Heart right ventricle (tissue), 16 donors: ENCODE data around the gene KLHL29. TPM values are rescaled to one million over a fixed set of nuclear protein-coding genes. Genes with fewer than 3 reads are reported as not detected.

ENCODE experiments used
- ATAC-seq, 8 donors: fragments of 200-7000 bp; cut with Tn5 transposase; one replicate each; pipeline ENCODE4 v1.9.1; 2020; ENCODE audit warnings: mild to moderate bottlenecking in 8 of 8, moderate library complexity in 8 of 8, moderate number of reproducible peaks in 1 of 8
- DNase-seq, 2 donors: peaks; one replicate each; pipeline ENCODE4 v3.0.0-alpha.2; 2020
- H3K27ac ChIP-seq, 10 donors: fragments of 200-600 bp; sonication (generic) in 2 of 10; one replicate each; pipeline versions ENCODE4 v1.5.0 to v1.8.0; 2020 to 2022; ENCODE audit warnings: mild to moderate bottlenecking in 3 of 10
- H3K27me3 ChIP-seq, 7 donors: fragments of 200-600 bp; one replicate each; pipeline ENCODE4 v1.8.0; 2021 to 2022; ENCODE audit warnings: mild to moderate bottlenecking in 2 of 7
- H3K36me3 ChIP-seq, 9 donors: fragments of 200-600 bp; sonication (generic) in 1 of 9; one replicate each; pipeline versions ENCODE4 v1.5.0 to v1.8.0; 2020 to 2022; ENCODE audit warnings: mild to moderate bottlenecking in 2 of 9
- H3K4me1 ChIP-seq, 9 donors: fragments of 200-600 bp; sonication (generic) in 1 of 9; one replicate each; pipeline versions ENCODE4 v1.5.0 to v1.8.0; 2020 to 2022; ENCODE audit warnings: mild to moderate bottlenecking in 4 of 9
- H3K4me3 ChIP-seq, 10 donors: fragments of 200-600 bp; sonication (generic) in 2 of 10; one replicate each; pipeline versions ENCODE4 v1.5.0 to v1.8.0; 2020 to 2022; ENCODE audit warnings: mild to moderate bottlenecking in 7 of 10, moderate library complexity in 2 of 10
- H3K9me3 ChIP-seq, 11 donors: fragments of 200-600 bp in 10 of 11; sonication (generic) in 2 of 11; one replicate each; pipeline versions ENCODE4 v1.5.0 to v1.8.0; 2013 to 2022; ENCODE audit warnings: mild to moderate bottlenecking in 2 of 11, control low read depth in 1 of 11, moderate library complexity in 1 of 11
- CTCF ChIP-seq, 9 donors: fragments of 200-600 bp; sonication (generic) in 2 of 9; IDR thresholded peaks; one replicate each; pipeline versions ENCODE4 v1.5.0 to v1.8.0; 2021 to 2022; ENCODE audit warnings: antibody characterized with exemption in 9 of 9, mild to moderate bottlenecking in 5 of 9, moderate library complexity in 1 of 9
- WGBS, 2 donors: extraction: QIAGEN DNeasy Blood & Tissue Kit; methylation state at CpG; one replicate each; pipeline ENCODE4 v1.1.7; 2013; ENCODE audit warnings: inconsistent platforms in 1 of 2; 5-methylcytosine and 5-hydroxymethylcytosine counted together
- intact Hi-C, 10 donors: fragments of 100-400 bp; cut with DNase I; formaldehyde crosslinking; loops; one replicate each; pipeline versions ENCODE4 v1.11.1 to v1.14.2; 2022
- polyA plus RNA-seq, 2 donors: library from polyadenylated mRNA; stranded (reverse); fragments of 200-250 nt; gene quantifications; one replicate each; pipeline ENCODE4 v1.2.3, GENCODE V29; 2013
- total RNA-seq, 10 donors: library from RNA; stranded (reverse); fragmentation: NEBNext Ultra II Directional in 3 of 10; extraction: Animal tissue kit (Norgen Biotek cat#: 25700) in 3 of 10; gene quantifications; one replicate each; pipeline versions ENCODE4 v1.2.1 to v1.2.4, GENCODE V29; 2021 to 2023
- donor health status: Arrhythmogenic right ventricular cardiomyopathy.
- donor health status: ischemic (EF 13 %, LVEDD 7.1; RV severe dilation, severe dysfunction).
- donor health status: healthy with polysubstance abuse.
- donor health status: DM: no; HTN: yes; CAD: no.
- donor health status: DM: no; HTN: no; CAD: no.
- donor health status: ischemic (EF 25% LVEDD 6.9; RV normal size, moderate dysfunction).
- donor health status: ischemic (EF 25% LVEDD 5.7; RV mildly dilated, moderate dysfunction).
- donor health status: healthy.
- donor health status: DM: yes; HTN: yes; CAD: no.
- donor health status: Ischemic cardiomyopathy.
- donor health status: ischemic (EF 35%, LVEDD 5.7; RV mildly dilated, moderate dysfunction).
- donor health status: nonischemic (EF 11% LVEDD 7.7; RV severe dilation, severe dysfunction).
- donor health status: DM: yes; HTN: yes; CAD: no.
- donor health status: PGD.
- donor health status: ischemic (EF 29% LVEDD 5.4; RV normal size, mild dysfunction).
- donor health status: nonischemic (EF 23%, LVEDD 6.1; RV moderate dilation, normal function).

Gene KLHL29
- total and polyA plus RNA-seq, 12 donors, result 0.71 to 1.5 (median 1.0) TPM

GRCh38 chr2:23599006-23599405 is 214.0 kb downstream of the KLHL29 start:
- 93 to 94% methylated on average over 6 of the region's 6 CpGs for WGBS, 2 donors
- no peak overlapping the region for H3K27ac ChIP-seq
- no peak for DNase-seq

GRCh38 chr2:23599667-23600066 is 214.7 kb downstream of the KLHL29 start:
- Histone ChIP-seq H3K36me3 (no peaks in the 10 kb centered on the region), H3K4me3 (no peak overlapping the region), H3K9me3 (no peaks in the 10 kb centered on the region), H3K27ac (no peak overlapping the region), H3K4me1 (peaks cover 5 to 22% (median 16%) of the 10 kb centered on the region in 9 donors), H3K27me3 (no peaks in the 10 kb centered on the region)
- no peak for ATAC-seq
- no peak for TF ChIP-seq CTCF (IDR thresholded peaks at IDR 0.05)
- no peak for DNase-seq
- WGBS, 2 donors, result 95 to 96% methylated on average over 10 of the region's 10 CpGs
- intact Hi-C loops, result no loop called here

More at GRCh38 chr2:23599006-23599405, 214.0 kb downstream of the KLHL29 start:
- no peaks in the 10 kb centered on the region for H3K9me3 ChIP-seq
- H3K27me3 ChIP-seq, result no peaks in the 10 kb centered on the region
- ATAC-seq, result no peak
- H3K36me3 ChIP-seq, result no peaks in the 10 kb centered on the region
- intact Hi-C loops, result no loop called here
- no peak overlapping the region for H3K4me3 ChIP-seq
- peaks cover 5 to 28% (median 17%) of the 10 kb centered on the region in 9 donors for H3K4me1 ChIP-seq
- no peak for TF ChIP-seq CTCF (IDR thresholded peaks at IDR 0.05)

GRCh38 chr2:23600346-23600745 is 215.4 kb downstream of the KLHL29 start:
- intact Hi-C loops, result no loop called here
- no peak overlapping the region for H3K27ac ChIP-seq
- DNase-seq (no peak), ATAC-seq (no peak)
- H3K4me1 ChIP-seq, result peaks cover 5 to 15% (median 13%) of the 10 kb centered on the region in 9 donors
- H3K27me3 ChIP-seq, result no peaks in the 10 kb centered on the region
- TF ChIP-seq CTCF (IDR thresholded peaks at IDR 0.05), result no peak
- no peaks in the 10 kb centered on the region for H3K9me3 ChIP-seq
- WGBS, 2 donors, result 71 to 81% methylated on average over 7 of the region's 7 CpGs
- H3K36me3 ChIP-seq, result no peaks in the 10 kb centered on the region
- no peak overlapping the region for H3K4me3 ChIP-seq

GRCh38 chr2:23601301-23601965 is 216.5 kb downstream of the KLHL29 start:
- Histone ChIP-seq H3K27me3 (no peaks in the 10 kb centered on the region), H3K36me3 (no peaks in the 10 kb centered on the region), H3K4me3 (no peak overlapping the region), H3K4me1 (peaks cover 0 to 4% (median 3%) of the 10 kb centered on the region in 9 donors), H3K9me3 (peaks cover 0 to 4% (median 0%) of the 10 kb centered on the region in 11 donors), H3K27ac (no peak overlapping the region)
- ATAC-seq (no peak), DNase-seq (no peak)
- no peak for TF ChIP-seq CTCF (IDR thresholded peaks at IDR 0.05)
- intact Hi-C loops, result no loop called here
- 82 to 83% methylated on average over 8 of the region's 8 CpGs for WGBS, 2 donors
